Osteocyte (in vitro differentiated cells): ENCODE data around the gene CCDC170. TPM values are rescaled to one million over a fixed set of nuclear protein-coding genes. Genes with fewer than 3 reads are reported as not detected.

Experiments
- DNase-seq: peaks from one replicate; pipeline ENCODE4 v3.0.0; 2021; ENCODE audit warnings: mixed read lengths; ENCODE audit not compliant: unreplicated experiment; ENCODE audit errors: extremely low spot score
- H3K27ac Mint-ChIP-seq: one replicate; pipeline ENCODE4 v1.8.0; 2021; ENCODE audit warnings: mild to moderate bottlenecking, mixed read lengths; ENCODE audit not compliant: unreplicated experiment
- H3K27me3 Mint-ChIP-seq: one replicate; pipeline ENCODE4 v1.8.0; 2021; ENCODE audit warnings: mixed read lengths; ENCODE audit not compliant: unreplicated experiment
- H3K36me3 Mint-ChIP-seq: one replicate; pipeline ENCODE4 v1.8.0; 2021; ENCODE audit warnings: mixed read lengths; ENCODE audit not compliant: unreplicated experiment
- H3K4me1 Mint-ChIP-seq: one replicate; pipeline ENCODE4 v1.8.0; 2021; ENCODE audit warnings: mixed read lengths; ENCODE audit not compliant: unreplicated experiment
- H3K4me3 Mint-ChIP-seq: one replicate; pipeline ENCODE4 v1.8.0; 2021; ENCODE audit warnings: mild to moderate bottlenecking, moderate library complexity, mixed read lengths; ENCODE audit not compliant: unreplicated experiment
- H3K9me3 Mint-ChIP-seq: one replicate; pipeline ENCODE4 v1.8.0; 2021; ENCODE audit warnings: mixed read lengths; ENCODE audit not compliant: unreplicated experiment
- CTCF ChIP-seq: fragments of 200-600 bp; sonication (generic); IDR thresholded peaks from 2 replicates; pipeline ENCODE4 v1.5.0; 2021; ENCODE audit warnings: antibody characterized with exemption, mild to moderate bottlenecking, moderate library complexity
- total RNA-seq: library from RNA; stranded (reverse); gene quantifications from 2 replicates; pipeline ENCODE4 v1.2.1, GENCODE V29; 2021

The CCDC170 gene
- total RNA-seq, 1 donor from 2014 or later, result 0.78 TPM

GRCh38 chr6:151499551-151499950 is 5.7 kb downstream of the CCDC170 start:
- peaks cover 2% of the 10 kb centered on the region for H3K27me3 Mint-ChIP-seq
- no peak overlapping the region for H3K4me3 Mint-ChIP-seq
- no peak for TF ChIP-seq CTCF
- H3K4me1 Mint-ChIP-seq, result peaks cover 16% of the 10 kb centered on the region
- no peaks in the 10 kb centered on the region for H3K9me3 Mint-ChIP-seq
- H3K27ac Mint-ChIP-seq, result no peak overlapping the region
- H3K36me3 Mint-ChIP-seq, result no peaks in the 10 kb centered on the region
- DNase-seq, result no peak

- no peak for TF ChIP-seq CTCF
- no peak overlapping the region for H3K4me3 Mint-ChIP-seq
- no peaks in the 10 kb centered on the region for H3K36me3 Mint-ChIP-seq
- H3K4me1 Mint-ChIP-seq, result peaks cover 5% of the 10 kb centered on the region
- H3K27ac Mint-ChIP-seq, result no peak overlapping the region
- no peaks in the 10 kb centered on the region for H3K9me3 Mint-ChIP-seq
- H3K27me3 Mint-ChIP-seq, result peaks cover 2% of the 10 kb centered on the region
- no peak for DNase-seq
These were observed 7.8 kb downstream of the CCDC170 start for GRCh38 chr6:151501511-151502136.

DNA sequence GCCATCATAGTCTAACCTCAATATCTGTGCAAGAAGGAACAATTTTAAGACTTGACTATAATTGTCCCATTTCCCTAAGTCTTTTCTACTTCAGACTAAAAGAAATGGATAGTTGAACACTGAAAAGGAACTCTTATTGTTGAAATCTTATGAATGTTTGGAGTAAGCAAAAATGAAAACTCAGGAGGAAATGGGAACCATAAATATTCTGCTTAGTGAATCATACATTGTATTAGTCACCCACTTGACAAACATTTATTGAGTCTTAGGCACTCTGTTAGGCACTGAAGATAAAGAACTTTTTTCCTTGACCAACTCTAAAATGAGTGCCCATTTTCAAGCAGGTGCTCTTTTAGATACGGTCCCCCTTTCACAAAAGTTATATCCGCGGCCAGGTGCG is 8.7 kb downstream of the CCDC170 start:
- H3K9me3 Mint-ChIP-seq, result no peaks in the 10 kb centered on the region
- no peak overlapping the region for H3K27ac Mint-ChIP-seq
- no peaks in the 10 kb centered on the region for H3K36me3 Mint-ChIP-seq
- TF ChIP-seq CTCF, result no peak
- peaks cover 2% of the 10 kb centered on the region for H3K27me3 Mint-ChIP-seq
- H3K4me3 Mint-ChIP-seq, result no peak overlapping the region
- no peak for DNase-seq
- H3K4me1 Mint-ChIP-seq, result peaks cover 5% of the 10 kb centered on the region

DNA sequence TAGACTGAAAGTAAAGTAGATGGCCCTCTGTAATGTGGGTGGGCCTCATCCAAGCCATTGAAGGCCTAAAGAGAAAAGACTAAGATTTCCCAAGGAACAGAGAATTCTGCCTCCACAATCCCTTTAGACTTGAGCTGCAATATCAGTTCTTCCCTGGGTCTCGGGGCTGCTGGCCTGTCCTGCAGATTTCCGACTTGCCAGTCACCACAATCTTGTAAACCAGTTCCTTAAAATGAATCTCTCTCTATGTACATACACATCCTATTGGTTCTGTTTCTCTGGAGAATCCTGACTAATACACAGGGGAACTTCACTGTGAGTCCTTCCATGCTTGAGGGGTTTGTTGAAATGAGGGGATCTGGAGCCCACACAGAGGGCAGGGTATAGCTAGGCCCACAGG is 12.9 kb downstream of the CCDC170 start:
- TF ChIP-seq CTCF, result no peak
- no peak for DNase-seq
- peaks cover 5% of the 10 kb centered on the region for H3K4me1 Mint-ChIP-seq
- H3K9me3 Mint-ChIP-seq, result no peaks in the 10 kb centered on the region
- no peaks in the 10 kb centered on the region for H3K27me3 Mint-ChIP-seq
- H3K36me3 Mint-ChIP-seq, result no peaks in the 10 kb centered on the region
- no peak overlapping the region for H3K4me3 Mint-ChIP-seq
- no peak overlapping the region for H3K27ac Mint-ChIP-seq

GRCh38 chr6:151509048-151509447 is 15.2 kb downstream of the CCDC170 start:
- no peaks in the 10 kb centered on the region for H3K27me3 Mint-ChIP-seq
- no peak for DNase-seq
- no peaks in the 10 kb centered on the region for H3K36me3 Mint-ChIP-seq
- no peak overlapping the region for H3K27ac Mint-ChIP-seq
- no peaks in the 10 kb centered on the region for H3K4me1 Mint-ChIP-seq
- H3K4me3 Mint-ChIP-seq, result no peak overlapping the region
- H3K9me3 Mint-ChIP-seq, result no peaks in the 10 kb centered on the region
- TF ChIP-seq CTCF, result no peak
